OCI-LY1 (cell line): ENCODE measurements around the gene OR52A5.

Experiments used
- CTCF ChIP-seq: fragments of 200-600 bp; sonication (generic), shearing (Covaris generic); IDR thresholded peaks from 2 replicates; pipeline ENCODE4 v1.5.1; 2017; ENCODE audit warnings: mild to moderate bottlenecking, antibody characterized with exemption, low read length, moderate library complexity, mixed read lengths
- EZH2 ChIP-seq: fragments of 200-600 bp; sonication (generic), shearing (Covaris generic); IDR thresholded peaks from 2 replicates; pipeline ENCODE4 v1.8.0; 2017; ENCODE audit warnings: borderline replicate concordance, mixed run types, mild to moderate bottlenecking, antibody characterized with exemption, low read length, moderate library complexity, mixed read lengths

- TF ChIP-seq CTCF: no peak
- no peak for TF ChIP-seq EZH2
These were observed 1.1 kb downstream of the OR52A5 start for GRCh38 chr11:5137014-5137413.
